NOMO-1 treated with DMSO at 0.1 percent for 48 hours (cell line): ENCODE data around the gene FAM13C.
"Not testable (repeated sequence)": the region's sequence is repeated elsewhere in the genome, so short reads cannot be mapped to it uniquely, and the experiment has no call there.

Source experiments
- DNase-seq: peaks from one replicate; lab custom pipeline; 2025; ENCODE audit not compliant: unreplicated experiment; lab: John Stamatoyannopoulos, UW

The FAM13C gene

GRCh38 chr10:59279991-59280505 lies 82.3 kb downstream of the FAM13C start:
- DNase-seq: no peak

GRCh38 chr10:59279476-59279875 lies 82.9 kb downstream of the FAM13C start:
- DNase-seq: no peak

GRCh38 chr10:59276919-59277318 lies 85.4 kb downstream of the FAM13C start:
- DNase-seq: no peak

DNA sequence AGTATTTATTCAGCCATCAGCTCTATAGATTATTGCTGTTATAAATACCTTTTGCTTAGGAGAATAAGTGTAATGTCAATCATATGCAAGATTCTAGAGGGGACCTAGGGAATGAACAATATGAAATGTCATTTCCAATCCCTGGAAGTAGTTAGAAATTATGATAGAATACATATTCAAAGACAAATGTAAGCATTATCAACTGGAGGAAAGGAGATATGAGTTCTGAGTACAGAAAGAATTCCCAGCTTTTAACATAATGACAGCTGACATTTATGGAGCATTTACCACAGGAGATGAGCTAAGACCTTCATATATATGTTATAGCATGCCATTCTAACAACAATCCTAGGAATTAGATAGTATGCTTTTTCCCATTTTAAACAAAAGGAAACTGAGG lies 86.2 kb downstream of the FAM13C start:
- DNase-seq: no peak

DNA sequence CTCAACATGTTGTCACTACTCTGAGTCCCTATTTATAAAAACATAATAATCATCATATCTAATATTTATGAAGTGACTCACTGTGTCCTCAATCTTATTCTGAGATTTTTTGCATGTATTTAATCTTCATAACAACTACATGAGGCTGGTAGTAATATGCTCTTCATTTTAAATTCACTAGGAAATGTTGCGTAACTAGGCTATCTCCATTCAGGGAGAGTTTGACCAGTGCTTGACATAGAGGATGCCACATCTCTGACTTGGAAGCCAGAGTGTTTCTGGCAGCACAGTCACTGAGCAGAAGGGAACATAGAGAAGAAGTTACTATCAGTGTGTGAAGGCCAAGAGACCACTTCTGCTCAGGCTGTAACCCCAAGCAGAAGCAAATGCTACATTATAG lies 88.9 kb downstream of the FAM13C start:
- no peak for DNase-seq

- no peak for DNase-seq
Observed at GRCh38 chr10:59272061-59272460, 90.3 kb downstream of the FAM13C start.

DNA sequence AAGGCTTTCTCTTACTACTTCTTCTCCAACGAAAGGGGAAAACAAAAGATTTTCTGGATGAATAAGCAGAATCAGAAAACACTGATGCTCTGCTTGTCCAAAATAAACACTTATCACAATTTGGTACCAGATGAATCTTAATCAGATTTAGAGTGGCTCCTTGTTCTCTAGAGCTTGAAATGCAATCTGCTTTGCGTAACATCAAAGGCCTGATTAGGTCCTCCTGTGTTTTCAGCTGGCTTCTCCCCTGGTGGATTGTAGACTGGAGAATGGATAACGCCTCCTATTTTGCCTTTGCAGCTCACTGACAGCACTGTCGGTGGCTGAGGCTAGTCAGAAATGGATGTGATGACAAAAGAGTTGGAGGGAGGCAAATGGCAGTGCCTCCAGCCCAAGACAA lies 91.2 kb downstream of the FAM13C start:
- no peak for DNase-seq

- DNase-seq: no peak
Observed at GRCh38 chr10:59270492-59270891, 91.9 kb downstream of the FAM13C start.

- DNase-seq: no peak
Observed at GRCh38 chr10:59269651-59270050, 92.7 kb downstream of the FAM13C start.

DNA sequence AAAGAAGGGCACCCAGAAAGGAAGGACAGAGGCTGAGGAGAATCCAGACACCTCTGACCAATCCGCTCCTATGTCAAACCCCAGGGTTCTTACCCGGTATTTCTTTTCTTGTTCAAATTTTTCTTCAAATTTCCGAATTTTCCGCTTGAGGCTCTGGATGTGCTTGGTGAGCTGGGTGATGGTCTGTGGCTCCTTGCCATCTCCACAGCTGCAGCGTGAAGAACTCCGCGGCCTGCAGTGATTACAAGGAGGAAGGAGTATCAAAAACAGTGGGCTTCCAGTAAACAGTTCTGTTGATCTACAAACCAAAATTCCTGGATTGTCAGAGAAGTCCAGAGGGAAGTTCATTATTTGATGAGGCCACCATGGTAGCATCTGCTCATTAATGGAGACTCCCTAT lies 93.9 kb downstream of the FAM13C start:
- DNase-seq: no peak

GRCh38 chr10:59266321-59266720 lies 96.0 kb downstream of the FAM13C start:
- no peak for DNase-seq

DNA sequence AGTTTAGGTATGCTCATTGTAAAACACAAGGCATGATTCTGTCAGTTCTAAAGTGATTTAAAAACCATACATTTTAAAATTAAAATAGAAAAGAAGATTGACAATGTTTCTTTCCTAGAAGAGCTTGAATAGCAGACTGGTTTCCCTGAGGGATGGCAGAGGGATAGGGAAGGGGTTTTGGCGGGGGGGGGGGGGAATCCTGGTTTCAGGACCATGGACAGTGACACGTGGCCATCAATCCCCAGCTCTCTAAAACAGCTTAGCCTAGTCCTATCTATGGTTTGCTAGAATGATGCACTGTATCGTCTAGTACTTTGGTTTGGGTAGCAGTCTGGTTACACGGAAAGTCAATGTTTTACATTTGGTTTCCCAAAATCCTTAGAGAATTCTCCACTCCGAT lies 97.2 kb downstream of the FAM13C start:
- no peak for DNase-seq

- DNase-seq: no peak
Observed at GRCh38 chr10:59258890-59259289, 103.5 kb downstream of the FAM13C start.

DNA sequence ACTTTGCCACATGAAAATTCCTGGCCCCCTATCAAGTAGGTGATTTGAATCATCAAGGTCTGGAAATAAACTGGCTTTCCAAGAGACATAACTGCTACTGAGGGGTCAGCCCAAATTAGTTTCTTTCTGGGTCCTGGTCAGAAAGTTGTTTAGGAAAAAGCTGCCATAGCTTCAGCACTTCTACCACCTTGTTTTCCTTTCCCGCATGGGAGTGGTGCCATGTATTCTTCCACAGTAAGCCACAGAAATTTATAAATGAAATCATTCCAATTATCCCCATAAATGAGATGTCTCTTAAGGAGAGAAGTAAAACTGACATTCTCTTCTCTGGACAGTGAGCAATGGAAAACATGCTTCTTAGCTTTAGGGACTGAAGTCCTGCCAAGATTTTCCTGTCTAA lies 105.1 kb downstream of the FAM13C start:
- no peak for DNase-seq

- no peak for DNase-seq
Observed at GRCh38 chr10:59255463-59255862, 106.9 kb downstream of the FAM13C start.

DNA sequence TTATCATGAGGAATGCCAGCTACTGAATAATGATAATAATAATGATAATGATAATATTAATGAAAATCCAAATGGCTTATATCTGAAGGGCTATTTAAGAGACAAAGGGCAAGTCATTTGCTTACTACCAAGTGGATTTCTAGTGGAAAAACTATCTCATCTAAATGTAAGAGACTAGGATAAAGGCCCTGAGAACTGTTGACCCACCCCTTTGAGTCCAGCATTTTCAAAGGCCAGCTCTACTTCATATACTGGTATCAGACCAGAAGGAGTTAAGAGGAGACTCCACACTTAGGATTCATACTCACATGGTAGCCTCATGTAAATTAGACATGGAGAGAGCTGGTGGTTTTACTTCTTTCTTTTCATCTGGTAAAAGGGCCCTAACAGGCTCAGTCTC lies 109.9 kb downstream of the FAM13C start:
- DNase-seq: no peak

- peak; percentile 13 for DNase-seq
Observed at GRCh38 chr10:59245686-59246085, 116.7 kb downstream of the FAM13C start.

DNA sequence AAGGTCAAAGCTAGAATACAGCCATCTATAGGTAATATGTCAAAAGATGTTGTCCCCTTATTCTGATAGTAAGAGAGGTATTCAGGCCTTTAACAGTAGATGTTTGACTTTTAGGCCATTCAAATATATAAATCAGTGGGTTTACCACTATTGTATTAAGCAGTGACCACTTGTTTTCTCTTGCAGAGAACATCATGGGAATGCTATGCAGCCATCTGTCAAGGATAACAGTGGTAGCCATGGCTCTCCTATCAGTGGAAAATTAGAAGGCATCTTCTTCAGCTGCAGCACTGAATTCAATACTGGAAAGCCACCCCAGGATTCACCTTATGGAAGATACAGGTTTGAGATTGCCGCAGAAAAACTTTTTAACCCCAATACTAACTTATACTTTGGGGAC lies 117.5 kb downstream of the FAM13C start:
- DNase-seq: no peak

- DNase-seq: no peak
Observed at GRCh38 chr10:59243611-59244195, 118.6 kb downstream of the FAM13C start.

DNA sequence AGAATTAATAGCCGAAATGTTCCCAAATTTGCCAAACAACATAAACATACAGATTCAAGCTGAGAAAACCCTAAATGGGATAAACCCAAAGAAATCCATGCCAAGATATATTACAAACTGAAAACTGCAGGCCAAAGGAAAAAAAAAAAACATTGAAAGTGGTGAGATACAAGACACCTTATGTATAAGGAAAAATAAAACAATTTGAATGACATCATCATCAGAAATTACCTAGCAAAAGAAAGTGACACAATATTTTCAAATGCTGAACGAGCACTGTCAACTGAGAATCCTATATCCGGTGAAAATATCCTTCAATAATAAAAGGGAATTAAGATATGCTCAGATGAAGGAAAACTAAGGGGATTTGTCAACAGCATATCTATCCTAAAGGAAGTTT lies 119.4 kb downstream of the FAM13C start:
- no peak for DNase-seq

- no peak for DNase-seq
Observed at GRCh38 chr10:59242057-59242456, 120.3 kb downstream of the FAM13C start.

DNA sequence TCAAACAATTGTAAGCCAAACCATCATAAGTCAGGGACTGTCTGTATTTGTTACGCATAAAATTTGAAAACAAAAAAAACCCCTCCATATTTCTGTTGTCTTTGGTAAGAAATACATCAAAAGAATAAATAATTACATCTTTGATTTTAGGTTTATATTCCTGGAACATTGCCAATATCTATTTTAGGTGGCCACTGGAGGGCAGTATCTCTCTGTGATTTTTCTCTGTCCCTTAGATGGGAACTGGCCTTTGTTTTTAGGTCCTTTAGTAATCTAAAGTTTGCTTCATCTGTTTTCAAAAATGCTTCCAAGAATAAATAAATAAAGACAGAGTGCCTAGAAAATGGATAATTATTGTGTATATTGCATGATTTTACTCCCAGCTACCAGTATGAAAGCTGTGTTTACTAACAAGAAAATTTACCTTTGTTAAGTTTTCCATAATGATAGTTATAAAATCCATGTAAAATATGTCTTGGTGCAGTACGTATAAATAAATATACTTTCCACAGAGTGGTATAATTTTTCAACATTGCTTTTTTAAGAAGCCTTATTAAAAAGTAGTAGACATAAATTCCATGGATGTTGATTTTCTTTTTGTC lies 121.7 kb downstream of the FAM13C start:
- DNase-seq: peak; percentile 22

- not testable (repeated sequence) for DNase-seq
Observed at GRCh38 chr10:59239108-59239507, 123.2 kb downstream of the FAM13C start.
